Brain pericyte (primary cell): ENCODE data around the gene DAND5.

ENCODE experiments used
- DNase-seq: peaks from one replicate; pipeline ENCODE4 v3.0.0-alpha.2; 2012; ENCODE audit warnings: low read depth, low spot score

Gene DAND5, protein sequence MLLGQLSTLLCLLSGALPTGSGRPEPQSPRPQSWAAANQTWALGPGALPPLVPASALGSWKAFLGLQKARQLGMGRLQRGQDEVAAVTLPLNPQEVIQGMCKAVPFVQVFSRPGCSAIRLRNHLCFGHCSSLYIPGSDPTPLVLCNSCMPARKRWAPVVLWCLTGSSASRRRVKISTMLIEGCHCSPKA

DNA sequence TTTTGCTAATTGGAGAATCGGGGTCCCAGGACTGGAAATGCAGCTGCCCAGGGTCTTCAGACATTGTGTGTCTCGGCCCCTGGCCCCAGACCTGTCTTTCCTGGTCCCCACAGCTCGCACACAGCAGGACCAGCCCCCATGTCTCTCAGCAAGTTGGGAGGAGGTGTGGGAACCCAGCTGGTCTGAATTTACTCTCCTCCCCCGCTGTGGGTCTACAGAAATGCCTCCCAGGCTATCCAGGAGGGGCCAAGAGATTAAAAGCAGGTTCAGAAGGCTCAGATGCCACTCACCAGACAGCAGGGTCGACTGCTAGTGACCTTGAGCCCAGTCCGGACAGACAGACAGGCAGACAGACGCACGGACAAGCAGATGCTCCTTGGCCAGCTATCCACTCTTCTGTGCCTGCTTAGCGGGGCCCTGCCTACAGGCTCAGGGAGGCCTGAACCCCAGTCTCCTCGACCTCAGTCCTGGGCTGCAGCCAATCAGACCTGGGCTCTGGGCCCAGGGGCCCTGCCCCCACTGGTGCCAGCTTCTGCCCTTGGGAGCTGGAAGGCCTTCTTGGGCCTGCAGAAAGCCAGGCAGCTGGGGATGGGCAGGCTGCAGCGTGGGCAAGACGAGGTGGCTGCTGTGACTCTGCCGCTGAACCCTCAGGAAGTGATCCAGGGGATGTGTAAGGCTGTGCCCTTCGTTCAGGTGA is at the start of gene DAND5:
Gene DAND5, plus strand, starts transcription at position 285 of the 697 bp plus-strand sequence. Its CDS starts 85 bp downstream, at position 370.
- no peak for DNase-seq

- no peak for DNase-seq
Measured at GRCh38 chr19:12921047-12921446, 48.3 kb upstream of the DAND5 start.

GRCh38 chr19:12922959-12923358 is 46.4 kb upstream of the DAND5 start:
- DNase-seq: no peak

DNA sequence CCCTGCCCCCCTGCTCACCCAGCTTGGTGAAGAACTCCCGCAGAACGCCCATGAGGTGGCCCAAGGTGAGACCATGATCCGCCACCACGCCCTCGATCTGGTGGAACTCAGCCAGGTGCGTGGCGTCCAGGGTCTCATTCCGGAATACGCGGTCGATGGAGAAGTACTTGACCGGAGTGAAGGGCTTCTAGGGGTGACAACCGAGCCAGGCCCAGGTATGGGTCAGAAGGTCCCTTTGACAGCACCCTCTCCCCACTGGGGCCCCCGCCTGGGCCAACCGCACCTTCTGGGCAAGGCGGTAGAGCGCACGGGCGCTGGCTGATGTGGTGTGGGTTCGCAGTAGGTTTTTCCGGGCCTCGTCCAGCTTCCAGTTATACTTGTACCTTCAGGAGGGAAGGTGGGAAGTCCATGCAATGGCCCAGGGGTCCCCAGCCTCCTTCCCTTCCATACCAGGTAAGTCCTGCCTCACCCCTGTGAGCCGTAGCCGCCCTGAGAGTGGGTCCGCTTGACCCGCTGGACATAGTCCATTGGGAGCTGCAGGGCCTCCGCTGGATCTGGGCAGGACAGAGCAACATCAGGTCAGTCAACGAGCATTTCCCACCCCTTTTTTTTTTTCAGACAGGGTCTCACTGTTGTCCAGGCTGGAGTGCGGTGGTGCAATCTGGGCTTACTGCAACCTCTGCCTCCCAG is 44.6 kb upstream of the DAND5 start:
- DNase-seq: no peak

DNA sequence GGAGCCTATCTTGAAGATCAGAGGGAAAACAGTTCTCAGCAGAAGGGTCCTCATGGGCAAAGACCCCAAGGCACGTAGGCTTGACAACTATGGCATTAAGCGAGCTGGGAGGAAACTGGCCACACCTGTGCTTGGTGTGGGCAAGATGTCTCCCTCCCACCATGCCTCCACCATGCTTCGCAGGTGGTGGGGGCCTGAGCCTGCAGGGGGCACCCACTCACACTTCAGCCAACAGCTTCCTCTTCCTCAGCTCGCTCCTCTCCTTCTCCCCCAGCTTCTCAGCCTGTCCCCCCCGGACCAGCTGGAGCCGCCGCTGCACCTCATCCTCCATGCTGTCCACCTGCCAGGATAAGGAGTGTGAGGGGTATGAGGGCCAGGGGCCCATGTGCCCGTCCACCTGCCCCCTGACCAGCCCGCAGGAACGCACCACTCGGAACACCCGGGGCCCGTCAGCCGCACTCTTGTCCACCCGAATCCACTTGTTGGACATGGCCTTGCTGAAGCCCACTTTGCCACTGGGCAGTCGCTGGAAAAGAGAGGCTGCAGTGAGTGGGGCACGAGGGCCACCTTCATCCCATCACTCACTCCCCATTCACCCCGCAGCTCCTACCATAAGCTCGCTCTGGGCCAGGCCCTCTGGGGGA is 39.3 kb upstream of the DAND5 start:
- DNase-seq: no peak

GRCh38 chr19:12932392-12933286 is 36.7 kb upstream of the DAND5 start:
- no peak for DNase-seq

DNA sequence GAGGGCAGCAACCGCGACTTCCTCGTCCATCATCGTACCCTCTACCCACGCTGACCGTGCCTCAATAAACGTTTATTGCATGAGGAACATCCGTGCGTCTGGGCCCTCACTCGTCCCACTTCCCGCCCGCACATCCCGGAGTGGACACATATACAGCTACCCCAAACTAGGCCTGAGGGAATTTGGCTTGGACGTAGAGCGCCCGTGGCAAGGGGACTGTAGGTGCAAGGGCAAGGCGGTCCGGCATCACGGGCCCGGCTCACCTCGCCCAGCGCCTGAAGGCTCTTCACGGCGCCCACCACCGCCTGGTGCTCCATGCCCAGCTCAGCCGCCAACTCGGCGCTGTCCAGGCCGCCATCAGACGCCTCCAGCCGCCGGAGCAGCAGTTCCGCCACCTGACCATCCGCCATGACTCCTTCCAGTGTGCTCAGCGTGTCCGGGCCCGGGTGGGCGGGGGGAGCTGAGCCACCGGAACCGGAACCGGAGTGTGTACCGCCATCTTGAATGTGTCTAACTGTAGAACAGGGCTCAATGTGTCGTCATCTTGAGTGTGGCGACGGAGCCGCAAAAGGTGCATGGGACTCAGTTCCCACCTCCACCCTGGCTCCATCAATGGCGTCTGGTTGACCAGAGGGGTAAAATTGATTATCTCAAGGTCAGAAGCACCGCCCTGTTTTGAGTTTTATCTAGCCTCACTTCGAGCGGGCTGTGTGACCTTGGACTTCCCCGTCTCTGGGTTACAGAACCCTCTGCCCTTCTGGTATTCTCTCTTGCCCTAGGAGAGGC is 35.9 kb upstream of the DAND5 start, which contains the start of gene FARSA:
Gene FARSA, minus strand, starts transcription at position 425 of the 786 bp plus-strand sequence. Its CDS starts 15 bp downstream, at position 410.
- no peak for DNase-seq

DNA sequence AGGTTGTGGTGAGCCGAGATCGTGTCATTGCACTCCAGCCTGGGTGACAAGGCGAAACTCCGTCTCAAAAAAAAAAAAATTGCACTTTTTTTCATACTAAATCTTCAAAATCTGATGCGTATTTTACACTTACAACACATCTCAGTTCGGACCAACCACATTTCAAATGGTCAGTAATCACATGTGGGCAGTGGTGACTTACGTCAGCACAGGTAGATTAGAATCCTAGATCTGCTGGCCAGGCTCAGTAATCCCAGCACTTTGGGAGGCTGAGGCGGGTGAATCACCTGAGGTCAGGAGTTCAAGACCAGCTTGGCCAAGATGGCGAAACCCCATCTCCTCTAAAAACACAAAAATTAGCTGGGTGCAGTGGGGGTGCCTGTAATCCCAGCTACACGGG is 34.3 kb upstream of the DAND5 start:
- DNase-seq: no peak

GRCh38 chr19:12936582-12936981 is 32.8 kb upstream of the DAND5 start:
- no peak for DNase-seq

DNA sequence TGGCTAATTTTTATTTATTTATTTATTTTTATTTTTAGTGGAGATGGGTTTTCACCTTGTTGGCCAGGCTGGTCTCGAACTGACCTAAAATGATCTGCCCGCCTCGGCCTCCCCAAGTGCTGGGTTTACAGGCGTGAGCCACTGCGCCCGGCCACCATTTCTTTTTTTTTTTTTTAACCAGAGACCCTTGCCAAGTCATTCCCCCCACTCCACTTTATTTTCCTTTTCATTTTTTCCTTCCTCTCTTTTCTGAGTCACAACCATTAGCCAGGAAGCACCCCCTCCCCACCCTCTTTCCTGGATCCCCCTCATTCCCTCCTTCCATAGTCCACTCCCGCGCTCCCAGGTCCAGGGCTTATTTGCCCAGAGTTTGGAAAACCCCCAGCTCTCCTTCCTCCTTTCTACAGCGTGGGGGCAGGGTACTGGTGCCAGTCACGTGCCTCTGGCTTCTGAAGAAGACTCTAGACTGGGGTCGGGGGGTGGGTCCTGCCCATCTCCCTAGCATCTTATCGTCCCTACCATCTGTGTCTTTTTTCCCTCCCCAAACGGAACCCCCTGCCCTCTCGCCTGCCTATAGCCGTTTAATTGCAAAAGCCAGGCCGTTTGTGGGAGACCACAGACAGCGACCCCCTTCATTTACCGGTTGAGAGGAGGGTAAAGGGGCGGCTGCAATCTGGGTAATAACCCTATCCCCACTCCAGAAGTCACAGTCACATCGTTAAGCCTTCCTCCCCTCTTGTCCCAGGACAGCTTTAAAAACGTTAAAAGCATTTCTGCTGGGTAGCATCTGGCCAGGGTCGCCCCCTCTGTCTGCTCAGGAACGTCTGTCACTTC is 32.1 kb upstream of the DAND5 start:
- DNase-seq: no peak

DNA sequence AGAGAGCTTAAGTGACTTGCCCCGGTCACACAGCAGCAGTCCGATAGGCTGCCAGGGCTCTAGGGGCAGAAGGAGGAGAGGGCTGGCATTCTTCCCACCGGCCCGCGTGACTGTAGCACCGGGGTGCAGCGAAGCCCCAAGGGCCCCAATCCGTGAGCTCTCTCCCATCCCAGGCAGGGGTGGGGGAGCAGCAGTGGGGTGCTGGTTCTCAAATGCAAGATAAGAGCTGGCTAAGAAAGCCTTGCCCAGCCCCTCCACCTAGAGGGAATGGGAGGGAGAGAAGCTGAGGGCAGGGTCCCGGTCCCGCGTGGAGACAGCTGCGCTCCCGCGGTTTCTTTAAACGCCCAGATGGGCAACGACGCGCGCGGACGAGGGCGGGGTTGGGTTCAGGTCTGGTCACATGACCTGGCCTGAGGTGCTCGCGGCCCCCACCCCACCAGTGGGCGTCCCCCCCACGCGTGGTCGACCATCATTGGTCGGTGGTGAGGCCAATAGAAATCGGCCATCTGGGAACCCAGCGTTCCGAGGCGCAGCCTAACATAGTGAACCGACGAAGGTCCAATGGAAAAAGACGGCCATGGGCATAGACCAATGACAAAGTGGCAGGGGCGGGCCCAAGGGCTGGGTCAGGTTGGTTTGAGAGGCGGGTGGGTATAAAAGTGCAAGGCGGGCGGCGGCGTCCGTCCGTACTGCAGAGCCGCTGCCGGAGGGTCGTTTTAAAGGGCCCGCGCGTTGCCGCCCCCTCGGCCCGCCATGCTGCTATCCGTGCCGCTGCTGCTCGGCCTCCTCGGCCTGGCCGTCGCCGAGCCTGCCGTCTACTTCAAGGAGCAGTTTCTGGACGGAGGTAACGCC is 31.2 kb upstream of the DAND5 start, which contains the start of gene CALR:
Gene CALR, plus strand, starts transcription at position 683 of the 852 bp plus-strand sequence. Its CDS starts 71 bp downstream, at position 754.
- DNase-seq: peak; percentile 98

- no peak for DNase-seq
Measured at GRCh38 chr19:12938779-12939601, 30.4 kb upstream of the DAND5 start.

DNA sequence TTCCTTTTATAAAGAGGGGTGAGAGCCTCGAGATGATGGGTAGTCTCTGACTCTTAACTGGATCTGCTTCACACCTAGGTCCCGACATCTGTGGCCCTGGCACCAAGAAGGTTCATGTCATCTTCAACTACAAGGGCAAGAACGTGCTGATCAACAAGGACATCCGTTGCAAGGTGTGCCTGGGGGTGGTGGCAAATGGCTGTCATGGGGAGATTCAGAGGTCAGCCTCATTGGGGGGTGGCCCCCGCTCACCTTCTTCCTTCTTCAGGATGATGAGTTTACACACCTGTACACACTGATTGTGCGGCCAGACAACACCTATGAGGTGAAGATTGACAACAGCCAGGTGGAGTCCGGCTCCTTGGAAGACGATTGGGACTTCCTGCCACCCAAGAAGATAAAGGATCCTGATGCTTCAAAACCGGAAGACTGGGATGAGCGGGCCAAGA is 29.4 kb upstream of the DAND5 start:
- DNase-seq: no peak

DNA sequence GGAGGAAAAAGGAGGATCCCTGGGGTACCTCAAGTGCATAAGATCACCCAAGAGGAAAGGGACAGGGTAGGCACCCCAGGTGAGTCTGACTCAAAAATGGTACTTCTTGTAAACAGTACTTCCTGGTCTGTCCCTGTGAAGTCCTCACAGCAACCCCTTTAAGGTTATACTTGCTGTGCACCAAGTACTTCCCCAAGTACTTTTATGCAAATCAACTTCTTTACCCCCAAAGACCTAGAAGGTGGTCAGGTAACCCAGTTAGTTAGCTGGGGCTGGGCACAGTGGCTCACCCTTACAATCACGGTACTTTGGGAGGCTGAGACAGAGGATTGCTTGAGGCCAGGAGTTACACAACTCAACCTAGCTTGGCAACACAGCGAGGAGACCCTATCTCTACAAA is 28.5 kb upstream of the DAND5 start:
- no peak for DNase-seq

GRCh38 chr19:12943437-12944044 is 25.8 kb upstream of the DAND5 start:
- DNase-seq: no peak

DNA sequence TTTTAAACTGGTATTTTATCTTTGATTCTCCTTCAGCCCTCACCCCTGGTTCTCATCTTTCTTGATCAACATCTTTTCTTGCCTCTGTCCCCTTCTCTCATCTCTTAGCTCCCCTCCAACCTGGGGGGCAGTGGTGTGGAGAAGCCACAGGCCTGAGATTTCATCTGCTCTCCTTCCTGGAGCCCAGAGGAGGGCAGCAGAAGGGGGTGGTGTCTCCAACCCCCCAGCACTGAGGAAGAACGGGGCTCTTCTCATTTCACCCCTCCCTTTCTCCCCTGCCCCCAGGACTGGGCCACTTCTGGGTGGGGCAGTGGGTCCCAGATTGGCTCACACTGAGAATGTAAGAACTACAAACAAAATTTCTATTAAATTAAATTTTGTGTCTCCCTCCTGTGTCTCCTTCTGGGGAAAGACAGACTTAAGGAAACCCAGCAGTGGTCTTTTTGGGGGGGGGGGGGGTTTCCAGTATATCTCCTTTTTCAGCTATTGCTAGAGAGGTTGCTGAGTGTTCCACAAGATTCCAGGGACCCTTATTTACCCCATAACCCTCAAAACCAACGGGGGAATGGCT is 25.2 kb upstream of the DAND5 start:
- no peak for DNase-seq
